IPS DF 4.7 (cell line): Measurements from ENCODE around the gene NKX2-8.

ENCODE experiments used
- DNase-seq: peaks from one replicate; pipeline ENCODE4 v3.0.0-alpha.2; 2013; ENCODE audit warnings: low spot score; ENCODE audit errors: extremely low read depth

Gene NKX2-8

DNA sequence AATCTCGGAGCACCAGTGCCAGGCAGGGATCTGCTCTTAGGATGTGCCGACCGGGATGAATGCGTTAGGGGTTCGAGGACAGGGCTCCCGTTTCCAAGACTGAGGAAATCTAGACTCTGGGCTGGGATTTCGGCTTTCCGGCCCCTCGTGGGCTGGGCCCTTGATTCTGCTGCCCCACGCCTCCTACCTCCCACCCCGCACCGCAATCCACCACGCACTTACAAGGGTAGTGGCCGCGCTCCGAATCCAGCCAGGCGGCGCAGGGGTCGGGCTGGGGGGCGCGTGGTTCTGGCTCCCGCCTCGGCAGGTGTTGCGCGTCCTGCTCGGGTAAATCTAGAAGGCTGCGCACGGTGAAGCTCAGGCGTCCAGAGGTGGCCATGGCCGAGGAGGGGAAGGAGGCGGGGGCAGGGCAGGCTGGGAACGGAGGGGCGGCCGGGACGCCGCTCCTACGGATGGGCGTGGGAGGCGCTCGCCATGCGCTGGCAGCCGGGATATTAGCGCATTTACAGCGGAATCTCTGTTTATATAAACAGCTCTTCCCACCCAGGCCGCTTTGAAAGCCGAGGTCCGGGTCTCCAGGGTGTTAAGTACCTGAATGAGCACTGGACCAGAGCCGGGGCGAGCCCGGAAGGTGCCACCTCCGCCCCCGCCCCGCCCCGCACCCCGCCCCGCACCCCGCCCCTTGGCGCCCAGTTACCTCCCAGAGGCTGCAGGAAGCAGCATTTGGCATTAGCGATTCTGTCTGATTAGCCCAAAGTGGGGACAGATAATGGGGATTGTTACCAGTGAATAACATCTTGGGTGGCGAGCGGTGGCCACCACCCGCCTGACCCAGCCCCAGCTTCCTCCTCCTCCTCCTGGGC lies at the start of gene NKX2-8:
Gene NKX2-8 (minus strand): TSS at position 604 of the 863 bp plus-strand sequence. CDS start 225 bp downstream, at position 379.
- DNase-seq, result no peak

DNA sequence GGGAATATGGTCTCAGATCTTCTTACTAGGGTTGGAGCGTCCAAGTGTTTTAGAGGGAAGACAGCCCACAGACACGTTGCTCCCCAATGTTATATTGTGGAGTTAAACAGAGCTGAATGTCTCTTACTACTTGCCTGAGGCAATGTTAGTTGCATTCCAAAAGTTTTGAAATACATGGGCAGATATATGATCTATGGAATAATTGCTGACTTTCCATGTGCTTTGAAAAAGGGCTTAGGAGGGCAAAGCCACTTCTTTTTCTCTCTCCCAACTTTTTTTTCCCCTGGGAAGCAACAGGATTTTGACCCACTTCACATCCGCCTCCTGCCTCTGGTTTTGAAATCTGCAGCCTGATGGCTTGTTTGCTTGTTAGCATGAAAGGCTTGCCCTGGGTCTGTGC lies 45.6 kb upstream of the NKX2-8 start:
- no peak for DNase-seq

DNA sequence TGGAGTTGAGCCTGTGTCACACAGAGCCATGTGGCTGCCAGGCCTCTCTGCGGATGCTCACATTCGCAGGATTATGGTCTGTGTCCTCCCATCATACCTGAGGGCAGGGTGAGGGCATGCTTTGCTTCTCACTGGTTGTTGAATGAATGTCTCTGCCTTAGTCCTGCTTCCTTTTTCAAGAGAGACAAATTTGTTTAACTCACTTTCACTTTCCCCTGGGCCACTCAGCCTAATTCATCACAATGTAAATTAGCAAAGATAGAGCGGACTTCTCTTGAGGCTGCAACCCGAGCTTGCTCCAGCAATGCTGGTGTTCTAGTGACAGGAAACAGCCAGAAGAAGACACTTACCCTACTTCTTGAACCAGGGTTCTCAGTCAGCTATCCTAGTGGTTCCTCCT lies 43.7 kb upstream of the NKX2-8 start:
- DNase-seq, result no peak

- DNase-seq, result no peak
Measured at GRCh38 chr14:36625436-36625835, 43.0 kb upstream of the NKX2-8 start.

GRCh38 chr14:36625014-36625413 lies 42.6 kb upstream of the NKX2-8 start:
- no peak for DNase-seq

DNA sequence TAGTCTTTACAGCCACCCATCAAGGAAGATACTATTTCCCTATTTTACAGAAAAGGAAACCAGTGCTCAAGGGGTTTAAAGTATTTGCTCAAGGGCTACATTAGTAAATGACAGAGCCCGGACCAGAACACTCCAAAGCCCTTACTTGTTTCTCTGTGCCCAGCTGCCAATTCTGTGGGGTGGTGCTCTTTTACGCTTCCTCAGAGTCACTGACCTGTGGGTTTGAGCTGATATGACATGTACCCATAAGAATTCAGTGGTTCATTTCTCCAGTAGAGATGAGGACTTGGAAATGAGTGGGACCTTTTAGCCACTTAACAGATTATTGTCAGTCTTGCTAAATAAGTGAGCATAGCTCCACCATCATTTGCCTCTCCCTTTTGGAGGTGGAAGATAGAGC lies 37.4 kb upstream of the NKX2-8 start:
- no peak for DNase-seq

DNA sequence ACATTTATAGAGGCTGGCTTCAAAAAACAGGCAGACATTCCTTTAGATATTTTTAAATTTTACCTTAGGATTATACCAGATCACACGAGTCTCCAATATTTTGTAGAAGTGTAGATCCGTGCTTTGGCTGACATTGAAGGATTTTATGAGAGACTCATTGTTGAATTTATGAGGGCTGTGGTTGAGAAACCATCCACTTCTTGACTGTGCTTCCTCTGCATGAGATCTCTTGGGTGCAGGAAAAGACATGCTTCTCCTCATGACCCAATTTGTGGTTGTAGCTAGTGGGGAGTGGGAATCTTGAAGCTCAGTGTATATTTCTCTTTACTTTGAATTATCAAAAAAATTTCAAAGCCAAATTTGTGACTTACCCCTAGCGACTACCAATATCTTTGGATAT lies 36.7 kb upstream of the NKX2-8 start:
- DNase-seq, result no peak

GRCh38 chr14:36618641-36619040 lies 36.2 kb upstream of the NKX2-8 start:
- DNase-seq, result no peak

- no peak for DNase-seq
Measured at GRCh38 chr14:36617824-36618223, 35.4 kb upstream of the NKX2-8 start.

DNA sequence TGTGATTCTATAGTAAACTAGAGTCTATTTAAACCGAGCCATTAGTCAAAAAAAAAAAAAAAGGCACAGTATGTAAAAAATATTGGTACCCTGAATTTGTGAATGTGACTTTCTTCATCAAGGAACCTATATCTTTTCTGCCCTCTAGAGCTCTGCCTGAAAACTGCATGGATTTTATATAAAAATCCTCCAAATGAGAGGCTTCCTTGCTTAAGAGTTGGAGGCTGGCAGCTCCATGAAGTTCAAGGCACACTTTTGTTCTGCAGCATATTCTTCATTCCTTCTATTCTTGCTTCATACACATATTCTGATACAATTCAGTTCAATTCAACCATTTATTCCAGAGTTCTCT lies 23.1 kb upstream of the NKX2-8 start:
- no peak for DNase-seq

GRCh38 chr14:36604757-36605505 lies 22.5 kb upstream of the NKX2-8 start:
- no peak for DNase-seq

- DNase-seq, result no peak
Measured at GRCh38 chr14:36600431-36600830, 18.0 kb upstream of the NKX2-8 start.

DNA sequence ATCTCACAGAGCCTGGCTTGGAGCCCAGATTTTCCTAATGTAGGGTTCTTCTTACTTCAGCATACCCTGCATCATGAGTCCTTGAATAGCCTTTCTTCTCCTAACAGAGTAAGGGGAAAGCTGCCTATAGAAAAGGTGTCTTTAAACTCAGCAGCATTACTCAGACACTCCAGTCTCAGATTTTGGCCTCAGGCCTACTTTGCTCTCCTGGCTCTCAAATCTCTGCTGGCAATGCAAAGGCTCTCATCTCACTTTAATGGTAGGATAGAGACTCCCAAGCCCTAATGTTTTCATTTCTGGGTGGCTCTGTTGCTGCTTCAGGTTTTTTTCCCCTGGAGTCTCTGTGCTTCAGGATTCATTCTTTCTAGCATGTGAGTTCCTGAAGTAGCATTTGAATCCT lies 9.1 kb upstream of the NKX2-8 start:
- DNase-seq, result no peak

- no peak for DNase-seq
Measured at GRCh38 chr14:36588788-36589187, 6.4 kb upstream of the NKX2-8 start.

- DNase-seq, result no peak
Measured at GRCh38 chr14:36588119-36588518, 5.7 kb upstream of the NKX2-8 start.

DNA sequence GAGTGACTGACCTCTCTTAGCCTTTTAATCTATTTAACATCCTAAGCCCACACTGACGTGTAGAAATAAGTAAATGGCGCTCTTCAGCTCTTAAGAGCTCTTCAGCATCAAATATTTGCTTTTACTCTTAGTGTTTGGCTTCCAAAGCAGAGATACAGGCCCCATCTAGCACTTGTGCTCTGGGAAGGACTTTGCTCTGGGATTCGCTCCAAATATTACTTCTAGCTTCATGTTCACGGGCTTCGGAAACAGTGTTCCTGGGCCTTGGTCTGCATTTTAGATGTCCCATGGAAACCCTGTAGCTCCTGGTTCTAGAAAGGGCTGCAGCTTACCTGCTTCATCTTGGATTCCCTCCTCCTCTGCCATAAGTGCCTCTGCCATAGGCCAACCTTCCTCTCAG lies 2.7 kb upstream of the NKX2-8 start:
- no peak for DNase-seq

DNA sequence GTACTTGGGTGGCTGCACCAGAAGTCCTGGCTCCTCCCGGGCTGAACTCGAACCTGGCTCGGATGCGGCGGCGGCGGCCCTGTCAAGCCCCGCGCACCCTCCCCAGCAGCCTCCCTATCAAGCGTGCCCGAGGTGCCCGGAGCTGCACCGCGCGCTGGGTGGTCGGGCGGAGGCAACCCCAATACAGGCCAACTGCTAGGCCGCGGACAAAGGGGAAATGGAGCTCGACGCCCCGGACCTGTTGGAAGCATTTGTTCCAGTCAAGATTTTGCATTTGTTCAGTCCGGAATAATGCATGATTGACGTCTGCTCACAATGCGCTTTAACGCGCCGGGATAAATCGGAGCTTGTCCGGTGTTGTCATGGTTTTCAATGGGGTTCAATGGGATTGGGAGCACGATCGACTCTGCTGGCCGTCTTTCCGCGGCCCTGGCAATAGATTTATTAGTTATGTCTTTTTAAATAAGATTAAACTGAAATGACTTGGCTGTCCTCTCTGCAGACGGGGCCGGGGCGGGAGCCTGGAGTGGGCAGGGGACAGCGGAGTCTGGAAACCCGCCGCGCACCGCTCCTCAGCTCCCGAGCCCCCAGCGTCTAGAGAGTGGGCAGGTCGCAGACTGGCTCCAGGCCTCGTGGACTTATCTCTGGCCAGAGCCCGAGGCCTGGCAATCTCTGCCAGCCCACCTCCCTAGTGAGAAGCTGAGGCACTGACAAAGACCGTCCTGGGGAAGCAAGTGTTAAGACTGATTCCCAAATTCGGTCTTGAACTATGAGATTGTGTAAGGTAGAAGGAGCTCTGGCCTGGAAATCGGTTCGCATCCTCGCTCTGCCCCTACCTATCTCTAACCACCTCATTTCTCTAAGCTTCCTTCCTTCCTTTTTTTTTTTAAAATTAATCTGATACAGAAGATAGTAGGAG lies 1.7 kb upstream of the NKX2-8 start:
- no peak for DNase-seq

- DNase-seq, result no peak
Measured at GRCh38 chr14:36583242-36583892, 953 bp upstream of the NKX2-8 start.

- DNase-seq, result no peak
Measured at GRCh38 chr14:36582874-36583241, 444 bp upstream of the NKX2-8 start.

GRCh38 chr14:36580856-36581831 lies 1.3 kb downstream of the NKX2-8 start:
- no peak for DNase-seq
